AG08395 (cell line): ENCODE measurements around the gene PEX26.
"Not testable (repeated sequence)": the region's sequence is repeated elsewhere in the genome, so short reads cannot be mapped to it uniquely, and the experiment has no call there.

Source experiments
- DNase-seq: peaks from one replicate; pipeline ENCODE4 v3.0.0; 2012; ENCODE audit warnings: mixed read lengths, low spot score

The PEX26 gene

DNA sequence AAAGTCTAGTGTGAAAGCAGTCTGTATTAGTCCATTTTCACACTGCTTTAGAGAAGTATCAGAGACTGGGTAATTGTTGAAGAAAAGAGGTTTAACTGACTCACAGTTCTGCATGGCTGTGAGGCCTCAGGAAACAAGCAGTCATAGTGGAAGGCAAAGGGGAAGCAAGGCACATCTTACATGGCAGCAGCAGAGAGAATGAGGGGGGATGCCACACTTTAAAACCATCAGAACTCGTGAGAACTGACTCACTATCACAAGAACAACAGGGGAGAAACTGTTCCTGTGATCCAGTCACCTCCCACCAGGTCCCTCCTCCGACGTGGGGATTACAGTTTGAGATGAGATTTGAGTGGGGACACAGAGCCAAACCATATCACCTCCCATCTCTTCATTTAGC, 19.0 kb downstream of the PEX26 start:
- DNase-seq, result no peak

DNA sequence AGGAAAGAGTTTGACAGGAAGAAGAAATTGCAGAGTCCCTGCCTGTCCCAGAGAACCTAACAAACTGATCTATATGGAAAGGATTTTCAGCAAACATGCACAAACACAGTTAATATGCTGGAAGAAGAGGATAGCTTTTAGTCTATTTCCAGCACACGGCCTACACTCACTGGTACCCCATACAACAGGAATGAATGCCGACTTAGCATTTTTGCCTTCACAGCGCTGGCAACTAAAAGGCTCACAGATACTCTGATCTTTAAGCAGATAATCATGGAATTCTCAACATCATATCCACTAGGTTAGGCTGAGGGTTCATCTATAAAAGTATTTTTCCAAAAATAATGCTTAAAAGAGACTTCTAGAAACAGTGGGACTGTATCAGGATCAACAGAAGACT, 23.0 kb downstream of the PEX26 start:
- DNase-seq, result no peak

DNA sequence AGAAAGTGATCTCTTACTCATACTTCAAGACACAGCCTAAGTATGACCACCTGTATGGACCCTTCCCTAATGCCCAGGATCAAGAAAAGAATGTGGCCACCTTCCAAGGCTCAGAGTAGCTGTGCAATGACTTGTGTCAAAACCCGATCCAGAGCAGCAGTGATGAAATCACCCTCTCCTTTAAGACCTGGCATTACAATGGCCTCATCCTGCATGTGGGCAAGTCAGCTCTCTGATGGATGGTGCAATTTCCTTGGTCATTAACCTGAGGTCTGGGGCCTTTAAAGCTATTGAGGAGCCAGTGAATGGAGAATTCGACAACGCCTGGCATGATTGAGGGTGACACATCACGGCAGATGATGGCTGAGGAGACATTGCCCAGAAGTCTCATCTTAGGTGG, 23.7 kb downstream of the PEX26 start:
- no peak for DNase-seq

DNA sequence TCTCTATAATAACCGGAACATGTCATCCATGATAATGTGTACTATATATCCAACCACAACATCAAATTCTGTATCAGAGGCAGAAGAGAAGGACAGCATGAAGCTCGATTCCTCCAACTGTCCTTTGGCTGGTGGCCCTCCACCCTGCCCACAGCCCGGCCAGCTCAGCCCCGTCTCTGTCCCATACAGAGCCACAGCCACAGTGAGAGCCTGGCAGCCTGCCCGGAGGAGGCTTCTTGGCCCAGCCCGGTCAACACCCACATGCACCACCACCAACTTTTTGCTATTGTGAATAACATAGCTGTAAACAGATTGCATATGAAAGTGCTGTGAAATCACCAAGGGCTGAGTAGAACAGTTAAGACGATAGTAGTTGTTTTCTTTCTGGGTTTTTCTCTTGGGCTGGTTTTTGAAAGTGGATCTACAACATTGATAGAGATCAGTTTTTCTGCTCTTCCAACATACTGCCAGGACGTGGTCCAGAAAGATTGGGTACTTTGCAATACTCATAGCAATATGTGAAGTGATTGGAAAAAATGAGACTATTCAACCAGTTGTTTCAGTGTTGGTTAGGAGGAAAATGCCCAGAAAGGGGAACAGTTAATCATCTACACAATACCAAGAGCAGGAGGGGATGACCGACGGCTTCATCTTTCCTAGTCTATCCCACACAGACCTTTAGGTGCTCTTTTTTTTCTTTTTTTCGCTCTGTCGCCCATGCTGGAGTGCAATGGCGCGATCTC, 25.9 kb downstream of the PEX26 start:
- no peak for DNase-seq

DNA sequence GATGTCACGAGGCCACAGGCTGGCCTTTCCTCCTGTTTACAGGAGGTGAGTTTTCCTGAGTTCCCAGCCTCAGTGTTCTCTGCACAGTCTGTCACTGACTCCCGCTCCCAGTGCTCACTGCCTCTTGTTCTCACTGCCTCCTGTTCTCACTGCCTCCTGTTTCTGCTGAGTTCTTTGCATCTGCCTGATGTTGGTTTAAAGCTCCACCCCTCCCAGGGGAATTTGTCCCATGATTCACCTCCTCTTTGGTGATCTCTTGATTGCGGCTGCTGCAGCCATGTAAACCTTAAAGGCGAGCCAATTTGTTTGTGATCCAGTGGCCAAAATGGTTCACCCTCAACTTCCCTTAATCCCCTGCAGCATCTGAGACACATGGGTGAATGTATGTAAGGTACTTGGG, 26.8 kb downstream of the PEX26 start:
- peak; percentile 55 for DNase-seq

DNA sequence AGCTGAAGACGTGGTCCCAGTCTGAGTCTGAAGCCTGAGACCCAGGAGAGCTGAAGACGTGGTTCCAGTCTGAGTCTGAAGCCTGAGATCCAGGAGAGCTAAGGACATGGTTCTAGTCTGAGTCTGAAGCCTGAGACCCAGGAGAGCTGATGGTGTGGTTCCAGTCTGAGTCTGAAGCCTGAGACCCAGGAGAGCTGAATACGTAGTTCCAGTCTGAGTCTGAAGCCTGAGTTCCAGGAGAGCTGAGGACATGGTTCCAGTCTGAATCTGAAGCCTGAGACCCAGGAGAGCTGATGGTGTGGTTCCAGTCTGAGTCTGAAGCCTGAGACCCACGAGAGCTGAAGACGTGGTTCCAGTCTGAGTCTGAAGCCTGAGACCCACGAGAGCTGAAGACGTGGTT, 28.2 kb downstream of the PEX26 start:
- DNase-seq, result not testable (repeated sequence)

DNA sequence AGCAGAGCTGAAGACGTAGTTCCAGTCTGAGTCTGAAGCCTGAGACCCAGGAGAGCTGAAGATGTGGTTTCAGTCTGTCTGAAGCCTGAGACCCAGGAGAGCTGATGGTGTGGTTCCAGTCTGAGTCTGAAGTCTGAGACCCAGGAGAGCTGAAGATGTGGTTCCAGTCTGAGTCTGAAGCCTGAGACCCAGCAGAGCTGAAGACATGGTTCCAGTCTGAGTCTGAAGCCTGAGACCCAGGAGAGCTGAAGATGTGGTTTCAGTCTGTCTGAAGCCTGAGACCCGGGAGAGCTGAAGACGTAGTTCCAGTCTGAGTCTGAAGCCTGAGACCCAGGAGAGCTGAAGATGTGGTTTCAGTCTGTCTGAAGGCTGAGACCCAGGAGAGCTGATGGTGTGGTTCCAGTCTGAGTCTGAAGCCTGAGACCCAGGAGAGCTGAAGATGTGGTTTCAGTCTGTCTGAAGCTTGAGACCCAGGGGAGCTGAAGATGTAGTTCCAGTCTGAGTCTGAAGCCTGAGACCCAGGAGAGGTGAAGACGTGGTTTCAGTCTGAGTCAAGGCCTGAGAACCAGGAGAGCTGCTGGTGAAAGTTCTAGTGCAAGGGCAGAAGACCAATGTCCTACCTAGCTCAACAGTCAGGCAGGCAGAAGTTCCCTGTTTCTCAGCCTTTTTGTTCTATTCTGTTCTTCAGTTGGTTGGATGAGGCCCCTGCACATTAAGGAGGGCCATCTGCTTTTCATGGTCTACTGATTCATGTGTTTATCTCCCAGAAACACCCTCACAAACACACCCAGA, 29.0 kb downstream of the PEX26 start:
- not testable (repeated sequence) for DNase-seq

DNA sequence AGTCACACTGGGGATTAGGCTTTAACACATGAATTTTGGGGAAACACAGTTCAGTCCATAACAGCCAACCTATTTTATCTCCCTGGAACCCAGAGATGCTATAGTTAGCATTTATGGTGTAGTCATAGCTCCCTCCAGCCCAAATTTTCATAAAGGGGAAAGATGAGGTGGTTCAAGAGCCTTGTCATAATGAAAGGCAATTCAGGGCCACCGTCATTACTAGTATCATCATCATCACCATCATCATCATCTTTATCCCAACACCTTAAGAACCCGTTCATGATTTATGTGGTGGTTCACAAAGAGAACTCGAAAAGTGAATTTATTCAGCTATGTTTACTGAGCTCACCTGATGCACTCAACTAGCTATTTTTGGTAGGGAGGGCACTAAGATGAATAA, 30.4 kb downstream of the PEX26 start:
- no peak for DNase-seq

DNA sequence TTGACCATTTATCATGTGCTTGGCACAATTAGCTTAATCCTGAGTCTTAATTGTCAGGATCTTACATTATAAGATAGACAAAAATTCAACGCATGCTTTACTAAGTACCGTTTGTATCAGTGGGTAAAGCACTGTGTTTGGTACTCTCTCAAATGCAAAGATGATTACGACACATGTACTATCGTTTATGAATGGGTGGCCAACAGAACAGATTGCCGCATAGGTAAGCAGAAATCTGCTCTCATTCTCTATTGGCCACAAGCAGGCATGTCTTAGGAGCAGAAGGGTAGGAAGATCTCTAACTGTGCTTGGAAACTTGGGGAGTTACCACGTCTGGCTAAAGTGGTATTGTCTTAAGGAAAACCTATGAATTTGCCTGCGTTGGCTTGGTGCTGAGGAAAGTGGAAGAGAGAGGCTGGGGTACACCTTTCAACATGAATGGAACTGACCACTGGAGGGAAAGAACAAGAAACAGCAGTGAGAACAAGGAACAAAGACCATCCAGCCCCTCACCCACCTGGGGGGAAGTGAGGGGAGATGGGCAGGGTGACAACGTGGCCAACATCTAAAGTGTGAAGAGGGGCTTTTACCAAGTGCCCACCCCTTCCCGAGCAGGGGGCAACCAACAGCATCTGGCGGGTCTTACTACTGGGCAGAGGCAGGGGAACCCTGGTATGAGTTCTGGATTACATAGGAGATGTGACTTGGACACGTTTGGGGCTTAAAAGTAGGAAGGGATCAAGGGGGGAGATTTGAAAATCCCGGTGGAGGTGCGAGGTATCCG, 31.8 kb downstream of the PEX26 start:
- DNase-seq, result no peak

DNA sequence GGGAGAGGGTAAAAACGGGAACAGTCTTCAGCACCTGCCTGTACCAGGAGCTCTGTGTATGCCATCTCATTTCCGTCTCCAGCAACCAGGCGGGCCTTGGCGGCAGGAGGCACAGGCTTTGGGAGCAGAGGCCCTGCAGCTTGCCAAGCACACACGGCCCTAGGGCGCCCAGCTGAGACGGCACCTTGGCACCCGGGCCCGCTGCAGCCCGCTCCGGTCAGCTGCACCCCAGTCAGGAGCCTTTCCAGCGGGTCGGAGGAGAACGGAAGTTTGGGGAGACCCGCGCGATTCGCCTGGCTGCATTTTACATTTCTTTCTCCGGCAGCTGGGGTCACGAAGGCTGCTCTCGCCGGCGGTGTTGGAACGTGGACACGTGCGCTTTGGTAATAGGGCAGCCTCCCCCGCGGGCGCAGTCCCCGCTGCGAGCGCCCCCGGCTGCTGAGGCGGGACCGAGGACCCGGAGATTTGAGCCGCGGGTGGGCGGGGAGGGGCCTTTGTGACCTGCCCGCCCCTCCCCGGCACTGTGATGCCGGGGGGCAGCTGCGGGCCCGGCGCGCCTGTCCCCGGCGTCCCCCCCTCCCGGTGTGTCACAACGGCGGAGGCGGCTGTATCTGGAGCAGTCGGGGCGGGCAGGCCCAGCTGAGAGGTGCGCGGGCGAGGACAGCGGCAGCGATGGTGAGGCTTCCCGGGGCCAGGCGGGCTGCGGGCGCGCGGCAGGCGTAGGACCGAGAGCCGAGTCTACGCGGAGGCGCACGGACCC, 32.6 kb downstream of the PEX26 start, which contains the start of gene TUBA8:
Gene TUBA8, plus strand, starts transcription at position 616 of the 760 bp plus-strand sequence. Its CDS starts 57 bp downstream, at position 673.
- DNase-seq, result peak; percentile 47

DNA sequence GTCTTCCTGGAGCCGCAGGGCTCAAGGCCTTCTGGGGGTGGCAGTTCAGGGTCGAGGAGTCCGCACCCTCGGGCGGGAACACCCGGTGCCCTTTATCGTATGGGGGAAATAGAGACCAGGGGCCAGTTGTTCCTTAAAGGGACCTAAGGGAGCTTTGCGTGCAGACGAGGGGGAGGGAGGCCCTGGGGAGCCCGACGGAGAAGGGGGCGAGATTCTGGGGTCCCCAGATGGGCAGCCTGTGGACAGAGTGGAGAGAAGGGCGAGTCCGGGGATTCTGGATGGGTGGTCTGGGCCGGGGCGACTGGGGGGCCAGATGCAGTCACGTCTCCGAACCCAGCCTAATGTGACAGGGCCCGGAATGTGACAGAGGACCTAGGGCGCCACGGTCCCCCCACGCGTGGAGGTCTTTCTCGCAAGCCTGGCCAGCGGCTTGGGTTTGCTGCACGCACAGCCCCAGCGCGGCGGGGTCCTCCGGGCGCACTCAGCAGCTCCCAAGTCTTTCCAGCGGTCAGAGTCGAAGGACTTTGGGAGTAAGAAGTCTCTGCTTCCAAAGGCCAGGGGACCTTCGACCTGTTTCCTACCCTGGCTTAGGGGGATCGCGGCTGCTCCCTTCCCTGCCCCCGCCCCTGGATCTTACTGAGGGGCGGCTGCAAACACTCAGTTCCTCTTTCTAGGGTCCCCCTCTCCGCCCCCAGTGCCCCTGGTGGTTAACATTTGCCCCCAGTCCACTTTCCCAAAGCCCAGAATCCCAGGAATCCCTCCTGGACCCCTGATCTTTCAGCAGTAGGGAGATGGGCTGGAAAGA, 33.4 kb downstream of the PEX26 start:
- DNase-seq, result no peak

DNA sequence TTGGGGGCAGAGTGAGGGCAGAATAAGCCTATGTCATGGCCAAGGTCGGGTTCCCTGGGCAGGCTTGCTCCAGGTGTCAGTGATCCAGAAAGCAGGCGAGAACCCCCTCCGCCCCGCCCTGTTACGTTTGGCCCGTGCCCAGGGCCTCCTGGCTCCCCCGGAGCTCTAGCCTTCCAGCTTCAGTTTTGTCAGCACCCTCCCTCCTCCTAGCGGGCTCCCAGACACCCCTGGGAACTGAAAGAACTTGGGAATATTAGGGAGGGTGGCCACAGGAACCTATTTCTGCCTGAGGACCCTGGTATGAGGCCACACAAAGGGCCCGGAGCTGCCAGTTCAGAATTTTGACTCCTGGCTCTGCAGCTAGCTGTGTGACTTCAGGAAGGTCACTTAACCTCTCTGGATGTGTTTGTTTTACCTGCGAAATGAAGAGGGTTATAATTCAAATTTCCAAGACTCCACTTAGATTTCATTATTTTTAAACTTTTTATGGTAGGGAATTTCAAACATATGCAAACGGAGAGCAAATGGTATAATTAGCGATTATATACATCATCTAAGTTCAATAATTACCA, 34.1 kb downstream of the PEX26 start:
- DNase-seq, result no peak

DNA sequence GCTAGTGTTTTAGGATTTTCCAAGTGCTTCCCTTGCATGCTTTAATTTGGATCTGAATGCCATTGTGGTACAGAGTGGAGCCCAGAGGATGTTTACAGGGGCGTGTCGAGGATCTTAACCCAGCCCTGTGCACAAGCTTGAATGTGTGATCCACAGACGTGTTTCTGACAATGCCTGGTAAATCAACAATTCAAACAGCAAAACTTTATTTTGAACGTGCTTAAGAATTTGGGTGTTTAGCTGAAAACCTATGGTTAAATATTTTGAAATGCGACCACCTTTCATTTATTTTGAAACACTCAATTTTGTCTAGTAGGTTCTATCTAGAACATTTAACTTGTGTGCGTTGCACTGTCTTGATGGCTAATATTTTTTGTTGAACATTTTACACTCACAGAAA, 34.6 kb downstream of the PEX26 start:
- no peak for DNase-seq

DNA sequence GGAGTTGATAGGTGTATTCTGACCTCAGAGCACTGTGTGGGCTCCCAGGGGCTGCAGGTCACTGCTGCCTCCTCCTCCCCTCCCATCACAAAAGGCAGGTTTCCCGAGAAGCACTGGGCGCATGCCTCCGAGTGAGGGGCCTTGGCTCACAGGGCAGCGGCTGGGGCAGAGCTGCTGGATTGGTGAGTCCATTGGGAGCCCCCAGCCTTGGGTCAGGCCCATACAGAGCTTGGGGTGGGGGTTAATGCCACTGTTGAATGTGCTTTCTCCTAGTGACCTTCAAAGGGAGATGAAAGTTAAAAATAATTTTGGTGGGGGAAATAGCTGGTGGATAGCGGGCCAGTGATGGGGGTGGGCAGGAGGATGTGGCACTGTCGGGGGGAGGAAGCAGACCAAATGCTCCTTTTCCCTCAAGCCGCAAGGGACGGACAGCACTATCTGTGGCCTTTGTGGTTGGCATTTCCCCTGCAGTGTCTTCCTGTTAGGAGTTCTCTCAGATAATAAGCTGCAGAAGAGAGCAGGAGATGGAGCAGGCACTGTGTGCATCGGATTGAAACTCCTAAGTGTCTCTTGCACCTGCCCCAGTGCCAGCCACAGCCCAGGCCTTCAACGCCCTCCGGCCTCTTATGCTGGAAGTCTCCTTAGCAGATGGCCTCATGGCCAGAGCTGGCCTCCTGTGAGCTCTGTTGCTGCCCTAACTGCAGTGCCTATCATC, 36.0 kb downstream of the PEX26 start:
- no peak for DNase-seq

DNA sequence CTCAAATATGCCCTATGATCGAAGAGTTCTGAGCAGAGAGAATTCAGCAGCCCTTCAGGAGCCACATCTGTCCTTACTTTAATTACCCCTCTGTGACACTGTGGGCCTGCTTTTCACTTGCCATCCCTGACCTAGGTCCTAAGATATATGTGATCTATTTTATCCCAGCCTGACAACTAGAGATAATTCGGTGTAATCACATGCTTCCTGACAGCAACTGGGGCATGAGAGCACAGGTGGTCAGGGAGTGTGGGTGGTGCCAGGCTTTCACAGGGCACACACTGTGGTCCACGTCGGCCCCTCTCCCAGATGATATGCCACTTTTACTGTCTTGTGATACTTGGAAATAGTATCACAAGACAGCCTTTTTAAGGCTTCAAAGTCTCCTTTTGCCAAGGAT, 36.7 kb downstream of the PEX26 start:
- DNase-seq, result no peak

DNA sequence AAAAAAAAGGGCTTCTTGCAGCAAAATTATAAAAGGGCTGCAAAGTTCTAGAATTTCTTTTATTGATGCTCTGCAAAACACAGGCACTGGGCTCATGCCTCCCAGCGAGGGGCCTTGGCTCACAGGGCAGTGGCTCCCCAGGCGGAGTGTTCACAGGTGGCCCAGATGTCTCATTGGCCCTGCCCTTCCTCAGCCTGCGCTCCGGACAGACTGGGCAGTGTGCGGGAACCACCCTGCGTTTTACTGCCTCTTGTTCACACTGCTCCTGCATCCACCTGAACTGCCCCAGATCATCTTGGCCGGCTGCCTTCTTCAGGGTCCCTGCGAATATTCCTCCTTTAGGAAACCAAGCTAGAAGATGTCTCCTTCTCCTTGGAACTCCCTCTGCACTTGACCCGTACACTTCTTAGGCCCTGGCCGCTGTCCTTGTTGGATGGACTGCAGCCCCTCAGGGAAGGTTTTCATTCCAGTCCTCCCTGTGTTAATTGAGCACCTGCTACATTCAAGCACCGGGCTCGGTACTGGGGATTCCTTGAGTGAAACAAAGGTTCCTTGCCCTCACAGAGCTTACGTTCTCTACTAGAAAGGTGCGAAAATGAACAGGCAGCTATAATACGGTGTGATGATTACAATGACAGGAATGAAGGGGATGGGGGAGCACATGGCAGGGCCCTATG, 37.3 kb downstream of the PEX26 start:
- DNase-seq, result no peak

DNA sequence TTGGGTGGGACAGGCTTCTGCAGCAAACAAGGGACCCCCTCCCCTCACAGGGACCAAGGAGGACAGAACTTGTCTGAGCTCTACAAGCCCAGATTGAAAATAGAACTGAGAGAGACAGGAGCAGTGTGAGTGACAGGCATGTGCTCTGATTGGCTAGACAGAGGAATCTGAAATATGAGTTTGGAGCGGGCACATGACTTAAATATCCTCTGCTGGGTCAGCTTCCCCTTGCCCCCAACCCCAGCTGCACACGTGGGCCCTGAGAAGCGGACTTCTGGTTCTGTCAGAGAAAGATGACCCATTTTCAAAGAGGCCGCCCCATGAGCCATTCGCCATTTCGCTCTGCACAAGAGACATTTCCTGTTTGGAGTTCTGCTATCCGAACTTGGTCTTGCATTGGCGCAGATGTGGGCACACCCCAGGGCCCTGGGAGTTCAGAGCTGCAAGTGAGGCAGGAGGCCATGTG, 38.1 kb downstream of the PEX26 start:
- DNase-seq, result no peak

DNA sequence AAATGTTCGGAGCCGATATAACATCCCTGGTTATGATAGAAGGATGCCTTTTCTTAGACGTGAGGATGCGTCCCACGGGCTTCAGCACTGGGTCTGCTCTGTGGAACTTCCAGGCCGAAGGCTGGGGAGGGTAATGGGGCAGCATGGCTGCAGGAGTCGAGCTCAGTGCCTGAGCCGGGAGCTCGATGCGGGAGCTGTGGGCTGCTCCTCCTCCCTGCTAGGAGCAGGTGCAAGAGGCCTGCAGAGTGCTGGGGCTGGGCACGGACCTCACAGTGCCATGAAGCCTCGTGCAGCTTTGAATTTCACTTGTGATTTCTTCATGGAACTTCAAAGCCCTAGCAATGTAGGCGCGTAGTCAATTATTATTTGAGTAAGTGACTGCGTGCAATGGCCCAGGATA, 38.8 kb downstream of the PEX26 start:
- DNase-seq, result no peak

DNA sequence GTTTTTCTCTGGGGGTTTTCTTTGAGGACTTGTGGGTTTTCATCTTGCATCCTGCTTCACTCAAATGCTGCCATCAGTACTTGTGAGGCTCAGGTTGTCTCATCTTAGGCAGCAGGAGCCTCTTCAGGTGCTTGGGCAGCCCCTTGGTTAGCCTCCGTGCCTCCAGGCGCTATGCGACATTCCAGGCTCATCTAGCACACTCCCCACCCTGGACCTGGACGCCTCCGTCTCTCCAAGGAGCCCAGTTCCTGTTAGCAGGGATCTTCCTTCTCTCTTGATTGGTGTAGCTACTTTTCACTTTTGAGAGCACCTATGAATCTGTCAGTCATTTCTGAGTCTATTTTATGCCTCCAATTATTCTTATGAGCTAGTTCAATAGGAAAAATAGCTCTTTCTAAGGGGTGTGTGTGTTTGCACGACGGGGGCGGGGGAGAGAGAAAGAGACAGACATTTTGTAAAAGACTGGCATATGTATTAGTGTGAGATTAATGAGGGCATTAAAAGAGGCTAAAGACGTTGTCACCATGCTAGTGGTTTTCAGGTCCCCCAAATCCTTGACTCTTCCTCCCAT, 40.6 kb downstream of the PEX26 start:
- DNase-seq, result no peak
